K562 (cell line): ENCODE data around the gene CCR5AS.

Experiments used
- CBFA2T3 ChIP-seq: fragments of 450-650 bp; IDR thresholded peaks from 2 replicates; pipeline ENCODE4 v1.6.1; 2017
- CCNT2 ChIP-seq: IDR thresholded peaks from 2 replicates; pipeline ENCODE4 v1.6.1; 2011; ENCODE audit warnings: borderline replicate concordance, low read depth, mild to moderate bottlenecking, moderate library complexity, mixed read lengths, low read length; ENCODE audit not compliant: insufficient read length; ENCODE audit errors: extremely low read depth
- CREB1 ChIP-seq, 2 experiments: sonication (generic) in 1 of 2; formaldehyde crosslinking in 1 of 2; IDR thresholded peaks; 2 replicates each; pipeline versions ENCODE4 v1.6.1 to v1.8.0; 2012 to 2022; ENCODE audit warnings: inconsistent platforms in 1 of 2, mild to moderate bottlenecking in 1 of 2, missing genetic modification reagents in 1 of 2, moderate library complexity in 1 of 2
- CREM ChIP-seq: IDR thresholded peaks from 2 replicates; pipeline ENCODE4 v1.6.1; 2014; ENCODE audit warnings: antibody characterized with exemption, low read depth
- CUX1 ChIP-seq: fragments of 200-800 bp; sonication (Bioruptor generic); IDR thresholded peaks from 2 replicates; pipeline ENCODE4 v1.6.1; 2016; ENCODE audit warnings: missing genetic modification characterization, missing compliant biosample characterization
- CXXC5 ChIP-seq: fragments of 250-450 bp; sonication (Bioruptor Pico); IDR thresholded peaks from 2 replicates; pipeline ENCODE4 v1.8.0; 2022; ENCODE audit warnings: inconsistent platforms, mild to moderate bottlenecking, moderate library complexity
- FOS ChIP-seq: IDR thresholded peaks from 3 replicates; pipeline ENCODE4 v1.6.1; 2011; ENCODE audit not compliant: insufficient read length; ENCODE audit errors: extremely low read depth
- KLF10 ChIP-seq: fragments of 250-450 bp; sonication (Bioruptor Pico); IDR thresholded peaks from 2 replicates; pipeline ENCODE4 v1.6.1; 2021; ENCODE audit warnings: matching md5 sums
- RAD21 ChIP-seq, 2 experiments: fragments of 250-450 bp in 1 of 2; fragments of 450-650 bp in 1 of 2; sonication (Bioruptor Pico) in 1 of 2; formaldehyde crosslinking in 1 of 2; IDR thresholded peaks in 1 of 2; conservative IDR thresholded peaks in 1 of 2; 2 replicates each; pipeline versions ENCODE4 v1.4.0 to v1.8.0; 2020 to 2022; ENCODE audit warnings: mild to moderate bottlenecking in 2 of 2, moderate library complexity in 1 of 2
- TARDBP ChIP-seq: fragments of 450-650 bp; IDR thresholded peaks from 2 replicates; pipeline ENCODE4 v1.6.1; 2016
- TOE1 ChIP-seq, 2 experiments: fragments of 450-650 bp in 1 of 2; sonication (generic) in 1 of 2; formaldehyde crosslinking in 1 of 2; IDR thresholded peaks; 2 replicates each; pipeline versions ENCODE4 v1.7.1 to v1.8.0; 2016 to 2022; ENCODE audit warnings: borderline replicate concordance in 2 of 2, mild to moderate bottlenecking in 2 of 2, antibody characterized with exemption in 1 of 2, inconsistent platforms in 1 of 2, low read depth in 1 of 2, missing genetic modification reagents in 1 of 2, moderate library complexity in 1 of 2
- TF ChIP-seq, protein P1 (sequence below), 2 experiments: fragments of 150-350 bp in 1 of 2; IDR thresholded peaks; 2 replicates each; pipeline ENCODE4 v1.6.1; 2012 to 2016; ENCODE audit warnings: low read depth in 2 of 2, low read length in 2 of 2, mild to moderate bottlenecking in 1 of 2, moderate library complexity in 1 of 2
- TF ChIP-seq, protein P2 (sequence below): fragments of 200-800 bp; sonication (Bioruptor generic); IDR thresholded peaks from 2 replicates; pipeline ENCODE4 v1.6.1; 2017; ENCODE audit warnings: missing genetic modification characterization, missing compliant biosample characterization

Gene CCR5AS

DNA sequence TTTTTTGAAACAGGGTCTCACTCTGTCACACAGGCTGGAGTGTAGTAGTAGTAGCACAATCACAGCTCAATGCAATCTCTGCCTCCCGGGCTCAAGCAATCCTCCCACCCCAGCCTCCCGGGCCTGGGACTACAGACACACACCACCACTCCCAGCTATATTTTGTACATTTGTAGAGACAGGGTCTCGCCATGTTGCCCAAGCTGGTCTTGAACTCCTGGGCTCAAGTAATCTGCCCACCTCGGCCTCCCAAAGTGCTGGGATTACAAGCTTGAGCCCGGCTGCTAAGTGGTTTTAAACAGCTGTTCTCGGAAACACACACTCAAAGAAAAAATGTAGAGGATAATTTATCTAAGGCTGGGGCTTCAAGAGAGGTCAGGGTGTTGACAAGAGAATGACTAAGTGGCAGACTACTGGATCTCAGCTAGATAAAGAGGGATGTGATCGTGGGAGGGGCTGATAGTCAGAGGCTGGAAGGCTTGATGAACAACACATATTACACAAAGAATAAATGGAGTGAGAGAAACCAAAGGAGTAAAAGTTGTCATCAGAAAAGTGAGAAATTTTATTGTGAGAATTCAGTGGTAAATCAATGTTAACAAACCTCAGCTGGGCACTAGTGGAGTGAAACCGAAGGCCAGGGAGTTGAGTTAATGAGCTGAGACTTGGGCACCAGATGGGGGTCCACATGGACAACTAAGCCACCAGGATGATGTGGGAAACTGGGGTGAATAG lies 6.7 kb downstream of the CCR5AS start (continued):
- 0 out of 2 replicates have a peak, but pooled peaks have one; percentile 36 for TF ChIP-seq TOE1 (IDR thresholded peaks at IDR 0.05; ENCODE audit: borderline replicate concordance)
- no peak for TF ChIP-seq TOE1 (CRISPR knock-in tag; IDR thresholded peaks at IDR 0.05; ENCODE audit: borderline replicate concordance, low read depth)
- peak; percentile 74 for TF ChIP-seq CCNT2
- TF ChIP-seq CREB1 (IDR thresholded peaks at IDR 0.05): no peak
- TF ChIP-seq CREB1 (CRISPR knock-in tag; IDR thresholded peaks at IDR 0.05): 0 out of 2 replicates have a peak, but pooled peaks have one; percentile 25
- peak; percentile 50 for TF ChIP-seq FOS
- TF ChIP-seq CREM: peak; percentile 69
- TF ChIP-seq KLF10: no peak
- TF ChIP-seq, protein P1, sequence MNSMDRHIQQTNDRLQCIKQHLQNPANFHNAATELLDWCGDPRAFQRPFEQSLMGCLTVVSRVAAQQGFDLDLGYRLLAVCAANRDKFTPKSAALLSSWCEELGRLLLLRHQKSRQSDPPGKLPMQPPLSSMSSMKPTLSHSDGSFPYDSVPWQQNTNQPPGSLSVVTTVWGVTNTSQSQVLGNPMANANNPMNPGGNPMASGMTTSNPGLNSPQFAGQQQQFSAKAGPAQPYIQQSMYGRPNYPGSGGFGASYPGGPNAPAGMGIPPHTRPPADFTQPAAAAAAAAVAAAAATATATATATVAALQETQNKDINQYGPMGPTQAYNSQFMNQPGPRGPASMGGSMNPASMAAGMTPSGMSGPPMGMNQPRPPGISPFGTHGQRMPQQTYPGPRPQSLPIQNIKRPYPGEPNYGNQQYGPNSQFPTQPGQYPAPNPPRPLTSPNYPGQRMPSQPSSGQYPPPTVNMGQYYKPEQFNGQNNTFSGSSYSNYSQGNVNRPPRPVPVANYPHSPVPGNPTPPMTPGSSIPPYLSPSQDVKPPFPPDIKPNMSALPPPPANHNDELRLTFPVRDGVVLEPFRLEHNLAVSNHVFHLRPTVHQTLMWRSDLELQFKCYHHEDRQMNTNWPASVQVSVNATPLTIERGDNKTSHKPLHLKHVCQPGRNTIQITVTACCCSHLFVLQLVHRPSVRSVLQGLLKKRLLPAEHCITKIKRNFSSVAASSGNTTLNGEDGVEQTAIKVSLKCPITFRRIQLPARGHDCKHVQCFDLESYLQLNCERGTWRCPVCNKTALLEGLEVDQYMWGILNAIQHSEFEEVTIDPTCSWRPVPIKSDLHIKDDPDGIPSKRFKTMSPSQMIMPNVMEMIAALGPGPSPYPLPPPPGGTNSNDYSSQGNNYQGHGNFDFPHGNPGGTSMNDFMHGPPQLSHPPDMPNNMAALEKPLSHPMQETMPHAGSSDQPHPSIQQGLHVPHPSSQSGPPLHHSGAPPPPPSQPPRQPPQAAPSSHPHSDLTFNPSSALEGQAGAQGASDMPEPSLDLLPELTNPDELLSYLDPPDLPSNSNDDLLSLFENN (IDR thresholded peaks at IDR 0.05; ENCODE audit: low read depth in 2 of 2, low read length in 2 of 2): peak in 1 of 2 experiments; percentile 63; a peak in 2 of 4 replicates
- TF ChIP-seq, protein P2, sequence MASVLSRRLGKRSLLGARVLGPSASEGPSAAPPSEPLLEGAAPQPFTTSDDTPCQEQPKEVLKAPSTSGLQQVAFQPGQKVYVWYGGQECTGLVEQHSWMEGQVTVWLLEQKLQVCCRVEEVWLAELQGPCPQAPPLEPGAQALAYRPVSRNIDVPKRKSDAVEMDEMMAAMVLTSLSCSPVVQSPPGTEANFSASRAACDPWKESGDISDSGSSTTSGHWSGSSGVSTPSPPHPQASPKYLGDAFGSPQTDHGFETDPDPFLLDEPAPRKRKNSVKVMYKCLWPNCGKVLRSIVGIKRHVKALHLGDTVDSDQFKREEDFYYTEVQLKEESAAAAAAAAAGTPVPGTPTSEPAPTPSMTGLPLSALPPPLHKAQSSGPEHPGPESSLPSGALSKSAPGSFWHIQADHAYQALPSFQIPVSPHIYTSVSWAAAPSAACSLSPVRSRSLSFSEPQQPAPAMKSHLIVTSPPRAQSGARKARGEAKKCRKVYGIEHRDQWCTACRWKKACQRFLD (CRISPR knock-in tag): peak; percentile 86
- 0 out of 2 replicates have a peak, but pooled peaks have one; percentile 51 for TF ChIP-seq CUX1 (CRISPR knock-in tag)
- TF ChIP-seq CBFA2T3: peak; percentile 94
- peak; percentile 64; the same call in 1 of the 2 replicates for TF ChIP-seq CXXC5 (CRISPR knock-in tag)
- TF ChIP-seq RAD21 (CRISPR knock-in tag; conservative IDR thresholded peaks at IDR 0.05 in 1 of 2, IDR thresholded peaks at IDR 0.05 in 1 of 2): peak in 1 of 2 experiments; percentile 28; a peak in 2 of 4 replicates
- TF ChIP-seq TARDBP: peak; percentile 69; the same call in 1 of the 2 replicates
